Measurements from ENCODE around the gene IMMP2L. TPM values are rescaled to one million over a fixed set of nuclear protein-coding genes. Genes with fewer than 3 reads are reported as not detected.

Gene IMMP2L
- total and polyA plus RNA-seq, 8 donors = 2.5 to 40.8 (median 20.0) TPM; not detected in 1

DNA sequence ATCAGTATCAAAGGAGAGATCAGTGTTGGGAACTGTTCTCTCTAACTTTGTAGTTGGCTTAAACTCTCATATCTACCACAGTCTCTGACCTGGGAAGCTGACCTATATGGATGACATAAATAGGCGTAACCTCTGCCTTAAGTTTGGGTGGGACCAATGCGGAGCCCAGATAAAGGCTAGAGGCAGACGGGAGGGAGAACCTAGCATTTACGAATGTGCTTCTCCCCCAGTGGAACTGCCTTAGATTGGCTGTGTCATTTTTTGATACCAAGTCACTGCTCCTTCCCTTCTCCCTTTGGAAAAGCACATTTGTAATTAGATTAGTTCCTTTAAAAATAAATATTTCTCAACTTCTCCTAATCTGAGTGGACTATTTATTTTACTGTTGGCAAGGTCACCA is 495.0 kb downstream of the IMMP2L start:
- intact Hi-C loops (cut with DNase I; ENCODE audit: low total_unique reads) = no loop called here
- Histone ChIP-seq H3K27me3 (no peaks in the 10 kb centered on the region), H3K27ac (no peak overlapping the region), H3K36me3 (no peaks in the 10 kb centered on the region), H3K4me3 (no peak overlapping the region), H3K4me1 (no peaks in the 10 kb centered on the region), H3K9me3 (peaks cover 0 to 16% (median 9%) of the 10 kb centered on the region in 4 donors)
- no peak for DNase-seq
- 56 to 91% (median 69%) methylated on average over 4 of the region's 4 CpGs for WGBS, 5 donors
- no peak for TF ChIP-seq POLR2A (IDR thresholded peaks at IDR 0.05)
- no peak for TF ChIP-seq EP300 (IDR thresholded peaks at IDR 0.05)
- no peak for TF ChIP-seq CTCF (IDR thresholded peaks at IDR 0.05)

DNA sequence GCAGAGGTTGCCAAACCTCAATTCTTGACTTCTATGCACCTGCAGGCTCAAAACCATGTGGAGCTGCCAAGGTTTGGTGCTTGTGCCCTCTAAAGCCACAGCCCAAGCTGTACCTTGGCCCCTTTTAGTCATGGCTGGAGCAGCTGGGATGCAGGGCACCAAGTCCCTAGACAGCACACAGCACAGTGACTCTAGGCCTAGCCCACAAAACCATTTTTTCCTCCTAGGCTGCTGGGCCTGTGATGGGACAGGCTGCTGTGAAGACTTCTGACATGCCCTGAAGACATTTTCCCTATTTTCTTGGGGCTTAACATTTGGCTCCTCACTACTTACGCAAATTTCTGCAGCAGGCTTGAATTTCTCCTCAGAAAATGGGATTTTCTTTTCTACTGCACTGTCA is 499.1 kb downstream of the IMMP2L start:
- peaks cover 0 to 16% (median 9%) of the 10 kb centered on the region in 4 donors for H3K9me3 ChIP-seq
- H3K27ac ChIP-seq = no peak overlapping the region
- DNase-seq = no peak
- no peaks in the 10 kb centered on the region for H3K4me1 ChIP-seq
- no peaks in the 10 kb centered on the region for H3K36me3 ChIP-seq
- no peaks in the 10 kb centered on the region for H3K27me3 ChIP-seq
- WGBS, 5 donors = 89 to 98% (median 96%) methylated on average over 1 of the region's 1 CpG
- no peak for TF ChIP-seq EP300 (IDR thresholded peaks at IDR 0.05)
- no peak for TF ChIP-seq POLR2AphosphoS5 (IDR thresholded peaks at IDR 0.05)
- TF ChIP-seq POLR2A (IDR thresholded peaks at IDR 0.05) = no peak
- no peak for TF ChIP-seq CTCF (IDR thresholded peaks at IDR 0.05)
- H3K4me3 ChIP-seq = no peak overlapping the region
- intact Hi-C loops (cut with DNase I; ENCODE audit: low total_unique reads) = no loop called here

DNA sequence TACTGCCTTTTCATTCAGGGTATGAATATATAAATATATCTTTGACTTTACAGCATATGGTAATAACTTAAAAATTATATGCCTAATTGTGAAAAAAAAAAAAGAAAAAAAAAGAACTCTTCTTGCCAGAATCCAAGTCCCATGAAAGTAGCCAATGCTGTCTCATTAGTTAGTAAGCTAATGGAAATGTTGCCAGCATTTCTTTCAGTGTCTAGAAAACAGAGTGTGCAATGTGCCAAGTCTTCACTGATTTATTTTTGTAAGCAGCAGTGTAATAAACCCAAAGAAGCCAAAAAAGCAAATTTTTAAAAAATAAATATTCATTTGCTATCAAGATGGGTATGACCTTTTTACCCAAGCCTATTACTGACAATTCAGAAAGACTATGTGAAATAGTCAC is 502.5 kb downstream of the IMMP2L start:
- TF ChIP-seq POLR2A (IDR thresholded peaks at IDR 0.05) (no peak), EP300 (IDR thresholded peaks at IDR 0.05) (no peak), CTCF (IDR thresholded peaks at IDR 0.05) (no peak), POLR2AphosphoS5 (IDR thresholded peaks at IDR 0.05) (no peak)

GRCh38 chr7:111057066-111057465 is 505.2 kb downstream of the IMMP2L start:
- DNase-seq = no peak
- Histone ChIP-seq H3K9me3 (no peaks in the 10 kb centered on the region), H3K36me3 (no peaks in the 10 kb centered on the region), H3K27me3 (no peaks in the 10 kb centered on the region), H3K4me3 (no peak overlapping the region), H3K27ac (no peak overlapping the region), H3K4me1 (no peaks in the 10 kb centered on the region)
- intact Hi-C loops (cut with DNase I; ENCODE audit: low total_unique reads) = no loop called here
- TF ChIP-seq POLR2A (IDR thresholded peaks at IDR 0.05) (no peak), POLR2AphosphoS5 (IDR thresholded peaks at IDR 0.05) (no peak)
- 94 to 99% (median 95%) methylated on average over 4 of the region's 4 CpGs for WGBS, 5 donors

More for the DNA sequence above, 502.5 kb downstream of the IMMP2L start:
- intact Hi-C loops (cut with DNase I; ENCODE audit: low total_unique reads) = no loop called here
- Histone ChIP-seq H3K4me1 (no peaks in the 10 kb centered on the region), H3K4me3 (no peak overlapping the region), H3K27me3 (no peaks in the 10 kb centered on the region), H3K9me3 (peaks cover 0 to 16% (median 9%) of the 10 kb centered on the region in 4 donors), H3K36me3 (no peaks in the 10 kb centered on the region), H3K27ac (no peak overlapping the region)
- peak in 1 of 2 donors; percentile 15 for DNase-seq

DNA sequence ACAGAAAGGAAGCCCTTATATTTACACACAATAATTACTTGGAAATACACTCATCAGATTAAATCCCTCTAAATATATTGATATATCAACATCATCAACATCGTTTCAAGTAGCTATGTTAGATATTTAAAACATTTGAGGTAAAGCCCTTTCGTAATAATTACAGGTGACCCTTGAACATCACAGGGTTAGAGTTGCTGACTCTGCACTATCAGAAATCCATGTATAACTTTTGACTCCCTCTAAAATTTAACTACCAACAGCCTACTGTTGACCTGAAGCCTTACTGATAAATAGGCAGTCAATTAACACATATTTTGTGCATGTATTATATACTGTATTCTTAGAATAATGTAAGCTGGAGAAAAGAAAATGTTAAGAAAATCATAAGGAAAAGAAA is 505.9 kb downstream of the IMMP2L start:
- 91 to 98% (median 94%) methylated on average over 2 of the region's 2 CpGs for WGBS, 5 donors
- intact Hi-C loops (cut with DNase I; ENCODE audit: low total_unique reads) = no loop called here
- TF ChIP-seq POLR2AphosphoS5 (IDR thresholded peaks at IDR 0.05) = no peak
- H3K4me1 ChIP-seq = no peaks in the 10 kb centered on the region
- no peaks in the 10 kb centered on the region for H3K36me3 ChIP-seq
- DNase-seq = no peak
- H3K9me3 ChIP-seq = no peaks in the 10 kb centered on the region
- H3K27ac ChIP-seq = no peak overlapping the region
- H3K27me3 ChIP-seq = no peaks in the 10 kb centered on the region
- H3K4me3 ChIP-seq = no peak overlapping the region
